IPS DF 6.9 (cell line): ENCODE results near the gene ATCAY.

Source experiments
- DNase-seq: peaks from one replicate; pipeline ENCODE4 v3.0.0-alpha.2; 2013; ENCODE audit warnings: low read depth, low spot score
- H3K27ac ChIP-seq: one replicate; pipeline ENCODE4 v1.5.1; 2013; ENCODE audit warnings: low read length, control low read depth
- H3K27me3 ChIP-seq: 2 replicates; pipeline ENCODE4 v1.6.1; 2013; ENCODE audit warnings: mild to moderate bottlenecking, low read length; ENCODE audit not compliant: control insufficient read depth, insufficient read depth
- H3K36me3 ChIP-seq: 2 replicates; pipeline ENCODE4 v1.6.1; 2013; ENCODE audit warnings: low read length; ENCODE audit not compliant: control insufficient read depth, insufficient read depth
- H3K4me1 ChIP-seq: 2 replicates; pipeline ENCODE4 v1.6.1; 2013; ENCODE audit warnings: low read length; ENCODE audit not compliant: control insufficient read depth, insufficient read depth
- H3K4me3 ChIP-seq: 2 replicates; pipeline ENCODE4 v1.5.1; 2013; ENCODE audit warnings: mild to moderate bottlenecking, low read length
- H3K9me3 ChIP-seq: 2 replicates; pipeline ENCODE4 v1.6.1; 2013; ENCODE audit warnings: low read length, inconsistent platforms; ENCODE audit not compliant: control insufficient read depth, insufficient read depth
- WGBS: extraction: QIAGEN DNeasy Blood & Tissue Kit; methylation state at CpG from one replicate; pipeline ENCODE4 v1.1.7; 2013; ENCODE audit warnings: mixed read lengths, missing lambda C conversion rate; ENCODE audit not compliant: insufficient read length, insufficient coverage; 5-methylcytosine and 5-hydroxymethylcytosine counted together

The ATCAY gene

DNA sequence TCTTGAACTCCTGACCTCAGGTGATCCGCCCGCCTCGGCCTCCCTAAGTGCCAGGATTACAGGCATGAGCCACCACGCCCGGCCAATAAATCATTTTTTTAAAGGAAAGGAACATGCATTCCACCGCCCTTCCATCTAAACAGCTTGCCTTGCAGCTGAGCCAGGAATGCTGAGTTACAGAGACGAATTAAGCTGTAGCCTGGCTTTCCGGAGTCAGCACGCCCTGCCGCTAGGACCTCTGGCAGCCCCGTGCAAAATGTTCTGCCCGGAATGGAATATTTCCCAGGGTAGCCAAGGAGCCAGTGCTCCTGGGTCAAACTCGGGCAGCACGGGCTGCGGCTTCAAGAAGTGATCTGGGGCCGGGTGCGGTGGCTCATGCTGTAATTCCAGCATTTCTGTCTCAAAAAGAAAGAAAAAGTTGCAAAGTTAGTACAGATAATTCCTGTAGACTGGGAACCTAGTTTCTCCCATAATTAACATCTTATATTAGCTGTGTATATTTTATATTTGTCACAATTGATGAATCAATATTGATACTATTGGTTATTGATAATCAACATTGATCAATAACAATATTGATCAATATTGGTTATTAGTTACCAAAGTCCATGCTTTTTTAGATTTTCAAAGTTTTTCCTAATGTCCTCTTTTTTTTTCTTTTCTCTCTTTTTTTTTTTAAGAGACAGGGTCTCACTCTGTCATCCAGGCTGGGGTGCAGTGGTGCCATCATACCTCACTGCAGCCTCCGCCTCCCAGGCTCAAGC, 19.2 kb downstream of the ATCAY start:
- no CpG with 5 or more reads among the region's 18 CpGs for WGBS
- Histone ChIP-seq H3K27me3 (no peaks in the 10 kb centered on the region), H3K4me1 (no peaks in the 10 kb centered on the region; the same call in 1 of the 2 replicates), H3K36me3 (peaks cover 5% of the 10 kb centered on the region), H3K4me3 (no peak overlapping the region), H3K9me3 (no peaks in the 10 kb centered on the region), H3K27ac (no peak overlapping the region)
- no peak for DNase-seq

DNA sequence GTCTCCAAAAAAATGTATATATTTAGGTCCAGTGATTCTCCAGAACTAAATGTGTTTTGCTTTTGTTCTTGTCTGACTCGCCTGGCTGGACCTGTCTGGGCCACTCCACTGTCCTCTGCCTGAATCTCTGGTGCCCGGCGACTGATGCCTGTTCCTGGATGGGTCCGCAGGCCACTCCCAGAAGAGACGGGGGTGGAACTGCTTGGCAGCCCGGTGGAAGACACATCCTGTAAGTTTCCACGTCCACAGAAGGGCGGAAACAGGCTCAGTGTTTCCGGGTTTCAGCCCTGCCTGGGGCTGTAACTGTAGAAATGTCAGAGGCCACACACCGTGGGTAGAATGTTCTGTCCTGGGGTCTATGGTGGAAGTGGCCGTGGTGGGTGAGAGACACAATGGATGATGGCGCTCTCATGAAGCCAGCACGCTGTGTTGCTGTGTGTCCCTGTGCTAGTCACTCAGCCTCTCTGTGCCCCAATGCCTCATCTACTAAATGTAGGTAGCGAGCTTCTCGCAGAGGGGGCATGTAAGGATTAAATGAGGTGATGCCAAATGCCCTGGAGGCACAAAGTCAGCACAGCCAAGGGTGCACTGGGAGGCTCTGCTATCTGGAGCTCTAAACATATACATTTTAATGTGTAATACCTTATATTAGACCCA, 22.0 kb downstream of the ATCAY start:
- WGBS: no CpG with 5 or more reads among the region's 15 CpGs
- Histone ChIP-seq H3K4me3 (no peak overlapping the region), H3K4me1 (no peaks in the 10 kb centered on the region; the same call in 1 of the 2 replicates), H3K36me3 (peaks cover 9% of the 10 kb centered on the region), H3K27me3 (no peaks in the 10 kb centered on the region), H3K9me3 (no peaks in the 10 kb centered on the region), H3K27ac (no peak overlapping the region)
- DNase-seq: no peak

DNA sequence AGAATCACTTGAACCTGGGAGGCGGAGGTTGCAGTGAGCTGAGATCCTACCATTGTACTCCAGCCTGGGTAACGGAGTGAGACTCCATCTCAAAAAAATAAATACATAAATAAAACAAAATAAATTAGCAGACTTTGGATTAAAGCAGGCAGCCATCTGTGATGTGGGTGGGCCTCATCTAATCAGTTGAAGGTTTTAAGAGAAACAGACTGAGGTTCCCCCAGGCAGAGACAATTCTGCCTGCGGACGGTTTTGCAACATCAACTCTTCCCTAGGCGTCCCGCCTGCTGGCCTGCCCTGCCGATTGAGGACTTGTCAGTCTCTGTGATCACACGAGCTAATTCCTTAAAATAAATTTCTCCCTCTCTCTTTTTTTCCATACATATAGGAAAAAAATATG, 23.7 kb downstream of the ATCAY start:
- H3K27me3 ChIP-seq: no peaks in the 10 kb centered on the region
- H3K27ac ChIP-seq: no peak overlapping the region
- WGBS: no CpG with 5 or more reads among the region's 8 CpGs
- no peak overlapping the region for H3K4me3 ChIP-seq
- DNase-seq: no peak
- no peaks in the 10 kb centered on the region for H3K9me3 ChIP-seq
- no peaks in the 10 kb centered on the region; the same call in 1 of the 2 replicates for H3K4me1 ChIP-seq
- peaks cover 12% of the 10 kb centered on the region for H3K36me3 ChIP-seq

DNA sequence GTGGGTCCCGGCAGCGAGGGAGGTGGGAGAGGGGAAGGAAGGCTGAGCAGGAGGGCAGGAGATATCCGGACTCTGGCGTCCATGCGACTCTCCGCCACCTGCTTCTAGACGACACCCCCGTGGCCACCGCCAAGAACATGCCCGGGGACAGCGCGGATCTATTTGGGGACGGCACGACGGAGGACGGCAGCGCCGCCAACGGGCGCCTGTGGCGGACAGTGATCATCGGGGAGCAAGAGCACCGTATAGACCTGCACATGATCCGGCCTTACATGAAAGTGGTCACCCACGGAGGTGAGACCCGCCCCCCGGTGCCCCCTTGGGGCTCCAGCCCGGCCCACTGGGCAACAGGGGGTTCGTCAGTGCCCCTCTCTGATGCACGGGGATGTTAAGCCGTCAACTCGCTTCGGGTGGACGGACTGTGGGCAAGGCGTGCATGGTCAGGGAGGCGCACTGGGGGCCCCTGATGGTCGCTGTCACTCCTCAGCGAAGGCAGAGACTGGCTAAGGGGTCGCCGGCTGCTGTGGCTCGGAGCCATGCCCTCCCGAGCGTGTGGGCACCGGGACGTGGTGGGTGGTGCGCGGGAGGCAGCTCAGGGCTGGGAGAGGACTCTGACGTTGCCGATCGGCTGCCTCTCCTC, 27.3 kb downstream of the ATCAY start:
- no peaks in the 10 kb centered on the region for H3K4me1 ChIP-seq
- H3K27me3 ChIP-seq: no peaks in the 10 kb centered on the region
- no peak overlapping the region for H3K4me3 ChIP-seq
- no peak for DNase-seq
- no peaks in the 10 kb centered on the region for H3K9me3 ChIP-seq
- peaks cover 24% of the 10 kb centered on the region for H3K36me3 ChIP-seq
- no peak overlapping the region for H3K27ac ChIP-seq
- WGBS: no CpG with 5 or more reads among the region's 50 CpGs

DNA sequence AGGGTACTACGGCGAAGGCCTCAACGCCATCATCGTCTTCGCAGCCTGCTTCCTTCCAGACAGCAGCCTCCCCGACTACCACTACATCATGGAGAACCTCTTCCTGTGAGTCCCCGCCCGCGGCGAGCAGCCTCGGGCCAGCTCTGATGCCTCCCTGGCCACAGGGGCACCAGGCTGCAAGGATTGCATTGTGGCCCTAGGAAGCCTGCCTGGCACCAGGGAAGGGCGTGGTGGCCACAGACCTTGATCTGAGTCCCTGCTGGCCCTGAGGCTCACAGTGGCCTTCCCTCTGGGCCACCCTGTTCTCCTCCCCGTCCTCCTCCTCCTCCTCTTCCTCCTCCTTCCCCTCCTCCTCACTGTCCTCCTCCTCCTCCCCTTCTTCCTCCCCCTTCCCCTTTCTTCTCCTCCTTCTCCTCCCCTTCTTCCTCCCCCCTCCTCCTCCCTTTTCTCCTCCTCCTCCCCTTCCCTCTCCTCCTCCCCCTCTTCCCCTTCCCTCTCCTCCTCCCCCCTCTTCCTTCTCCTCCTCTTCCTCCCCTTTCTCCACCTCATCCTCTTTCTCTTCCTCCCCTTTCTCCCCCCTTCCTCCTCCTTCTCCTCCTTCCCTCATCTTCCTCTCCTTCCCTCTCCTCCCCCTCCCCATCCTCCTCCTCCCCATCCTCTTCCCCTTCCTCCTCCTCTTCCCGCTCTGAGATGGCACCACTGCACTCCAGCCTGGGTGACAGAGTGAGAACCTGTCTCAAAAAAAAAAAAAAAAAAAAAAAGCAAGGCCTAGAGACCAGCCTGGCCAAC, 28.0 kb downstream of the ATCAY start:
- WGBS: 83% methylated on average over 1 of the region's 14 CpGs
- Histone ChIP-seq H3K36me3 (peaks cover 24% of the 10 kb centered on the region), H3K4me1 (no peaks in the 10 kb centered on the region), H3K9me3 (no peaks in the 10 kb centered on the region), H3K27ac (no peak overlapping the region), H3K4me3 (no peak overlapping the region), H3K27me3 (no peaks in the 10 kb centered on the region)
- no peak for DNase-seq

DNA sequence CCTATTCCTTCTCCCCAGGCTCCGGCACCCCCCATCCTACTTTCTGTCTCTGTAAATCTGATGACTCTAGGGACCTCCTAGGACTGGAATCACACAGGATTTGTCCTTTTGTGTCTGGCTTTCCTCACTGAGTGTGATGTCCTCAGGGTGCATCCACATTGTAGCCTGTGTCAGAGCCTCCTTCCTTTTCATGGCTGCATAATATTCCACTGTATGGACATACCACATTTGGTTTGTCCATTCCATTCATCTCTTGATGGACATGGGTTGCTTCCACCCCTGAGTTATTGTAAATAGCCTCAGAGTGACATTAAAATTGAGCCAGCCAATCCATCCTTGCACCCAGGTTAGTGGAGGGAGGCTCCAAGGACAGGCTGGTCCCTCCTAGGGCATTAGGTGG, 29.6 kb downstream of the ATCAY start:
- no peaks in the 10 kb centered on the region for H3K4me1 ChIP-seq
- H3K27ac ChIP-seq: no peak overlapping the region
- peaks cover 23% of the 10 kb centered on the region for H3K36me3 ChIP-seq
- no peak for DNase-seq
- no peak overlapping the region for H3K4me3 ChIP-seq
- no peaks in the 10 kb centered on the region for H3K27me3 ChIP-seq
- no CpG with 5 or more reads among the region's 1 CpG for WGBS
- H3K9me3 ChIP-seq: no peaks in the 10 kb centered on the region

DNA sequence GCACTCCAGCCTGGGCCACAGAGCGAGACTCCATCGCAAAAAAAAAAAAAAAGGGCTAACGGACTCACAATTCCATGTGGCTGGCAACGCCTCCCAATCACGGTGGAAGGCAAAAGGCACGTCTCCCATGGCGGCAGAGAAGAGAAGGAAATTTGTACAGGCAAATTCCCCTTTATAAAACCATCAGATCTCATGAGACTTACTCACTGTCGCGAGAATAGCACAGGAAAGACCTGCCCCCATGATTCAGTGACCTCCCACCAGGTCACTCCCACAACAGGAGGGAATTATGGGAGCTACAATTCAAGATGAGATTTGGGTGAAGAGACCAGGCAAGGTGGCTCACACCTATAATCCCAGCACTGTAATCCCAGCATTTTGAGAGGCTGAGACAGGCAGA, 33.7 kb downstream of the ATCAY start:
- no peaks in the 10 kb centered on the region for H3K9me3 ChIP-seq
- no CpG with 5 or more reads among the region's 9 CpGs for WGBS
- no peak overlapping the region for H3K27ac ChIP-seq
- H3K4me3 ChIP-seq: no peak overlapping the region
- no peak for DNase-seq
- no peaks in the 10 kb centered on the region for H3K4me1 ChIP-seq
- no peaks in the 10 kb centered on the region for H3K27me3 ChIP-seq
- peaks cover 18% of the 10 kb centered on the region for H3K36me3 ChIP-seq

DNA sequence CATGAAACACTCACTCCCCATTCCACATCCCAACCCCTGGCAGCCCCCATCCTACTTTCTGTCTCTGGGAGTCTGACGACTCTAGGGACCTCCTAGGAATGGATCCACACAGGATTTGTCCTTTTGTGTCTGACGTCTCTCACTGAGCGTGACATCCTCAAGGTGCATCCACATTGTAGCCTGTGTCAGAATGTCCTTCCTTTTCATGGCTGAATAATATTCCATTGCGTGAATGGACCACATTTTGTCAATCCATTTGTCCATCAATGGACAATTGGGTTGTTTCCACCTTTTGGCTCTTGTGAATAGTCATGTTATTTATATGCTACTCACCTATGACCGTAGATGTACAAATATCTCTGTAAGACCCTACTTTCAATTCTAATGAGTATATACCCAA, 35.5 kb downstream of the ATCAY start:
- DNase-seq: no peak
- Histone ChIP-seq H3K9me3 (peaks cover 3% of the 10 kb centered on the region; the same call in 1 of the 2 replicates), H3K4me3 (no peak overlapping the region), H3K27ac (no peak overlapping the region), H3K36me3 (peaks cover 11% of the 10 kb centered on the region), H3K27me3 (no peaks in the 10 kb centered on the region; the same call in 1 of the 2 replicates), H3K4me1 (no peaks in the 10 kb centered on the region)
- no CpG with 5 or more reads among the region's 5 CpGs for WGBS

DNA sequence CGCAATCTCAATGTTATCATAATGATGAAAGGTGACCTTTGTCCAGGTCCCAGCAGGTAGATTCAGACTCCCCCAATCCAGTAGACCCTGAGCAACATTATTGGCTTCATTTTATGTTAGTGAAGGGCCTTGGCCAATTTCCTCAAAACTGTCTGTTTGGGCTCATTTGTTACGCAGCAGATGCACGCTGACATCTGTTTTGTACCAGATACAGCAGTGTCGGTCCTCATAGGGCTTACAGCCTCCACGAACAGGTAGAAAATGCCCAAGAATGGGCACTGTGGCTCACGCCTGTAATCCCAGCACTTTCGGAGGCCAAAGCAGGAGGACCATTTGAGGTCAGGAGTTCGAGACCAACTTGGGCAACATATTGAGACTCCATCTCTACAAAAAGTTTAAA, 39.3 kb downstream of the ATCAY start:
- no CpG with 5 or more reads among the region's 8 CpGs for WGBS

DNA sequence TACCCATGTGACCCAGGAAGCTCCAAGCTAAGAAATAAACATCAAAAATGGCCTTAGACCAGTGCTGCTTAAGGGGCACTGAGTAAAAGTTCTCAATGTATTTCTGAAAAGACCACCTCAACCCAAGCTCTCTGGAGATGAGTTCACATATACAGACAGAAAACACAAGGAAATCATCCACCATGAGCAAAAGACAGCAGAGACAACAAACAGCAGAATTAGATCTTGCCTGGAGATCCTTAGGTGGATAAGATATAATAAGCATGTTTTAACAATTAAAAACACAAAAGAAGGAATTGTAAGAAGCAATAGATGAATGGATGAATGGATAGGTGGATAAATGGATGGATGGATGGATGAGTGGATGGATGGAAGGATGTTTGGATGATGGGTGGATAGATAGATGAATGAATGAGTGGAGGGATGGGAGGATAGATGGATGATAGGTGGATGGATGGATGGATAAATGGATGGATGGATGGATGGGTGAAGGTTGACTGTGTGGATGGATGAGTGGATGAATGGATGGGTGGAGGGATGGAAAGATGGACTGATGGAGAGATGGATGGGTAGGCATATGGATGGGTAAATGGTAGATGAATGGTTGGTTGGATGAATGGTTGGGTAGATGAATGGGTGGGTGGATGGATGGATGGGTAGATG, 42.7 kb downstream of the ATCAY start:
- Histone ChIP-seq H3K36me3 (peaks cover 16% of the 10 kb centered on the region), H3K27me3 (no peaks in the 10 kb centered on the region; the same call in 1 of the 2 replicates), H3K4me1 (no peaks in the 10 kb centered on the region)

More for the DNA sequence above, 39.3 kb downstream of the ATCAY start:
- Histone ChIP-seq H3K27me3 (no peaks in the 10 kb centered on the region; the same call in 1 of the 2 replicates), H3K9me3 (peaks cover 3% of the 10 kb centered on the region; the same call in 1 of the 2 replicates), H3K36me3 (peaks cover 18% of the 10 kb centered on the region), H3K4me3 (no peak overlapping the region), H3K27ac (no peak overlapping the region), H3K4me1 (no peaks in the 10 kb centered on the region)
- DNase-seq: no peak

More for the DNA sequence above, 42.7 kb downstream of the ATCAY start:
- DNase-seq: no peak
- Histone ChIP-seq H3K27ac (no peak overlapping the region), H3K4me3 (no peak overlapping the region), H3K9me3 (peaks cover 3% of the 10 kb centered on the region; the same call in 1 of the 2 replicates)
